Stomach smooth muscle (tissue), 2 donors: ENCODE results near the gene SRGAP3.

ENCODE experiments used
- H3K27ac ChIP-seq: one replicate; pipeline ENCODE4 v1.7.0; 2013; ENCODE audit warnings: mild to moderate bottlenecking, low read length, inconsistent platforms
- H3K27me3 ChIP-seq, 2 donors: one replicate each; pipeline ENCODE4 v1.7.0; 2013; ENCODE audit warnings: low read length in 2 of 2; ENCODE audit not compliant: insufficient read depth in 2 of 2, control insufficient read depth in 1 of 2
- H3K36me3 ChIP-seq, 2 donors: one replicate each; pipeline ENCODE4 v1.7.0; 2013; ENCODE audit warnings: low read length in 2 of 2; ENCODE audit not compliant: control insufficient read depth in 2 of 2, insufficient read depth in 2 of 2
- H3K4me1 ChIP-seq: one replicate; pipeline ENCODE4 v1.7.0; 2013; ENCODE audit warnings: low read length; ENCODE audit not compliant: control insufficient read depth, insufficient read depth
- H3K4me3 ChIP-seq, 2 donors: one replicate each; pipeline ENCODE4 v1.7.0; 2013; ENCODE audit warnings: low read length in 2 of 2
- H3K9ac ChIP-seq, 2 donors: one replicate each; pipeline ENCODE4 v1.7.0; 2013; ENCODE audit warnings: low read length in 2 of 2, mild to moderate bottlenecking in 1 of 2
- H3K9me3 ChIP-seq, 2 donors: one replicate each; pipeline ENCODE4 v1.7.0; 2013; ENCODE audit warnings: low read length in 2 of 2; ENCODE audit not compliant: control insufficient read depth in 2 of 2
- donor health status: healthy.
- donor health status: Pancreatic carcinoma.

Gene SRGAP3

DNA sequence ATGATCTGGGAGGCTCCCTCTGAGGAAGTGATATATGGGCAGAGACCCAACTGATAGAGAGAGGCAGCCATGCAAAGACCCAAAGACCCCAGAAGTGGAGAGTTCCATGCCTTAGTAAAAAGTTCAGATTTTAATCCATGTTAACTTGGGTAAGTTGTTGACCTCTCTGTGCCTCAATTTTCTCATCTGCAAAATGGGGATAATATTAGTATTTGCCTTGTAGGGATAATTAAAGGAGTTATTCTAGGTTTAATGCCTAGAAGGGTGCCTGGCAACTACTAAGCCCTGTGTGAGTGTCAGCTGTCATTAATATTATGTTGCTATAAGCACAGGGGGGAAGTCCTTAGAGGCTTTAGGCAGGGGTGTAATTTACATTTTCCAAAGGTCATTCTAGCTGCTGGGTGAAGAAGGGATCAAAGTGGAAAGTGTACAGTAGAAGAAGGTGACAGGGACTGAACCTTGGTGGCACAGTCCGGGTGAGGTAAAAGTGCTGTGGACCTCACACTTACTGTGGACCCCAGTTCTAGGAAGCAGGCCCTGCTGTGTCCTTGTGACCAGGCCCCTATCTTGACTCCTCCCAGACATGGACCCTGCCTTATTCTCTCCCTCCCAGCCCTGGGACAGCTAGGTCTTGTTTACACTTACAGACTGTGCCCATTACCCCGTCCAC lies 283.2 kb downstream of the SRGAP3 start:
- no peak overlapping the region for H3K4me3 ChIP-seq
- peaks cover 0 to 3% of the 10 kb centered on the region in 2 donors for H3K27me3 ChIP-seq
- H3K4me1 ChIP-seq = peaks cover 9% of the 10 kb centered on the region
- no peak overlapping the region for H3K27ac ChIP-seq
- H3K9me3 ChIP-seq = no peaks in the 10 kb centered on the region
- no peaks in the 10 kb centered on the region for H3K36me3 ChIP-seq
- H3K9ac ChIP-seq = no peak overlapping the region

GRCh38 chr3:8964436-8965370 lies 284.7 kb downstream of the SRGAP3 start:
- Histone ChIP-seq H3K4me1 (peaks cover 9% of the 10 kb centered on the region), H3K27ac (no peak overlapping the region), H3K9ac (no peak overlapping the region), H3K4me3 (no peak overlapping the region), H3K9me3 (no peaks in the 10 kb centered on the region), H3K27me3 (no peaks in the 10 kb centered on the region), H3K36me3 (no peaks in the 10 kb centered on the region)

DNA sequence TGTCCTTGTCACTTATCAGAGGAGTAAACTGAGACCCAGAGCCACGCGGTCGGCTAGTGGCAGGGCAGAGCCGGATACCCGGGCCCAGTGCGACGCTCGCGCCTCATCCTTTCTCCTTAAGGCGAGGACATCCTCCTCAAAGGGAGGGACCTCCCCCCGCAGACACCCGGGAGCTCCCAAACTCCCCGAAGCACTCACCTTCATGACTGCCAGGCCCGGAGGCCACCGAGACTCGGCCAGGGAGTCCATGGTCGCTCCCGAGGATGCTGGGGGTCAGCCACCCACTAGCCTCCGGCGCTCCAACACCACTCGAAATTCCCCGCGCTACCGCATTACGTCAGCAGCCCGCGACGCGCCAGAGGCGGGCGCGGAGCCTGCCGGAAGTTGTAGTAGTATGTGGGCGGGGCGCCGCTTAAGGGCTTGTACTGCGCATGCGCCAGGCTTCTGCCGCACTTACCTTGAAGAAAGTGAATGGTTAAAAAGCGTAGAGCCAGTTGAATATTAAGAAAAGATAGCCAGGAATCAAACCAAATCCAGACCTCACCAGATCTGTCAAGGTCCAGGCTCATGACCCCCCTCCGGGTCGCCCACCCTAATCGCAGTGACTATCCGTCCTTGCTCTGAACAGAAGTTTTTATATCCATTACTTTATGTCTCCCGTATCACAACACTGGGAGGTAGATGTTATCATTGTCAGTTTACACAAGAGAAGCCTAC lies 286.2 kb downstream of the SRGAP3 start, which contains the start of gene RAD18:
Gene RAD18 (minus strand): TSS at position 336 of the 717 bp plus-strand sequence. CDS start 87 bp downstream, at position 249.
- peak within 1 kb of the TSS; percentile 95 to 96 for H3K4me3 ChIP-seq
- no peaks in the 10 kb centered on the region for H3K9me3 ChIP-seq
- peak within 1 kb of the TSS; percentile 85 to 96 for H3K9ac ChIP-seq
- H3K27me3 ChIP-seq = no peaks in the 10 kb centered on the region
- peaks cover 9% of the 10 kb centered on the region for H3K4me1 ChIP-seq
- peak within 1 kb of the TSS; percentile 70 for H3K27ac ChIP-seq
- no peaks in the 10 kb centered on the region for H3K36me3 ChIP-seq

DNA sequence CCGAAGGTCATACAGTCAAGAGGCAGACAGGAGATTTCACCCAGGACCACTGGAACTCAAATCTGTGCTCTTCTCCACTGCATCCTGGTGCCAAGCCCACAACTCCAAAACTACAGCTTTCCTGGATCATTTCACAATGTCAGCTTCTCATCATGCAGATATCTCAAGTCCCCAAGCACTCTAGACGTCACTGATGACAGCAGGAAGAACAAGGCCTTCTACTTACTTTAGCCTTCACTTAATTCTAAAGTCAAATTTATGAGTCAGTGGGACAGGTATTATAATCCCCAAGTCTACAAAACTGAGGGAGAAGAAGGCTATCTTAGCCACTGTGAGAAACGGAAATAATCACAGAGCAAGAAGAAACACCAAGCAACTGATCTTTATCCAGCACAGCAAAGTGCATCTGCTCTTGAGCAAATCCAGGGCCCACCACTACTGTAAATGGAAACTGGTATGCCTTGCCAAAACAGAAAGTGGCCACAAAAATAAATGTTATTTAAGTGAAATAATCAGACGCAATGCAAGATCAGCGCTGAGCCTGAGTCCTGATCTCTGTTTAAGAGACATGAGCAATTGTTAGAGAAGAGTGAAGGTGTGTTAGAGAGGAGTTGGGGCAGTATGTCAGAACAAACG lies 287.1 kb downstream of the SRGAP3 start:
- Histone ChIP-seq H3K4me3 (peak overlapping the region; percentile 95 to 96), H3K27ac (peak overlapping the region; percentile 70), H3K36me3 (no peaks in the 10 kb centered on the region), H3K9ac (peak overlapping the region; percentile 85 to 96), H3K4me1 (peaks cover 9% of the 10 kb centered on the region), H3K9me3 (no peaks in the 10 kb centered on the region), H3K27me3 (no peaks in the 10 kb centered on the region)

DNA sequence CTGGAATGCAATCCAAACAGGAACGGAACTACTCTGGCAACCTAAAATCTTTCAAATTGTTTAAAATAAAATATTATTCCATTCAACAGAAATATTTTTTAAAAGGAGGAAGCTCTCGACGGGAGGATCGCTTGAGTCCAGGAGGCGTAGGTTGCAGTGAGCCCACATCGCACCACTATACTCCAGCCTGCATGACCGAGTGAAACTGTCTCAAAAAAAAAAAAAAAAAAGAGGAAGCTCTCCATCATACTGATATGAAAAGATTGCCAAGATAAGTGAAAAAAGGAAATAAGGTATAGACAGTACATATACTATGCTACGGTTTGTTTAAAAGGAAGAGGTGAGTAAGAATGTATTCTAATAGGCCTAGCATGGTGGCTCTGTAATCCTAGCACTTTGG lies 289.8 kb downstream of the SRGAP3 start:
- Histone ChIP-seq H3K9ac (no peak overlapping the region), H3K9me3 (no peaks in the 10 kb centered on the region), H3K36me3 (no peaks in the 10 kb centered on the region), H3K4me1 (peaks cover 9% of the 10 kb centered on the region), H3K4me3 (no peak overlapping the region), H3K27me3 (no peaks in the 10 kb centered on the region), H3K27ac (no peak overlapping the region)

GRCh38 chr3:8954938-8955763 lies 294.3 kb downstream of the SRGAP3 start:
- Histone ChIP-seq H3K36me3 (no peaks in the 10 kb centered on the region), H3K27me3 (no peaks in the 10 kb centered on the region), H3K27ac (no peak overlapping the region), H3K9me3 (no peaks in the 10 kb centered on the region), H3K4me3 (no peak overlapping the region), H3K4me1 (no peaks in the 10 kb centered on the region), H3K9ac (no peak overlapping the region)

- H3K36me3 ChIP-seq = no peaks in the 10 kb centered on the region
- no peak overlapping the region for H3K27ac ChIP-seq
- H3K4me1 ChIP-seq = no peaks in the 10 kb centered on the region
- no peak overlapping the region for H3K4me3 ChIP-seq
- no peaks in the 10 kb centered on the region for H3K27me3 ChIP-seq
- H3K9me3 ChIP-seq = no peaks in the 10 kb centered on the region
- H3K9ac ChIP-seq = no peak overlapping the region
Measured at GRCh38 chr3:8953313-8953712, 296.1 kb downstream of the SRGAP3 start.

DNA sequence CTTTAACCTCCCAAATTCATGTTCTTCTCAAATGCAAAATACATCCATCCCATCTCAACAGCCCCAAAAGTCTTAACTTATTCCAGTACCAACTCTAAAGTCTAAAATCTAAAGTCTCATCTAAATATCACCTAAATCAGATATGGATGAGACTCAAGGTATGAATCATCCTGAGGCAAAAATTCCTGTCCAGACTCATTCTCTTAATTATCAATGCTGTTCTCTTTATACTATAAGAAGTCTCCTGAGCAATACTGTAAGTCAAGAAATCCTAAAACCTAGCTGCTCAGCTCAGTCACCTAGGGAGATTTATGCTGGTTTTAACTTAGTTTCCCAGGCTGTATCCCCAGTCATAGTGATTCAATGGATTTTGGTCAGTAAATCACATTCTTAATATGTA lies 297.3 kb downstream of the SRGAP3 start:
- Histone ChIP-seq H3K27me3 (no peaks in the 10 kb centered on the region), H3K9ac (no peak overlapping the region), H3K4me3 (no peak overlapping the region), H3K9me3 (no peaks in the 10 kb centered on the region), H3K4me1 (no peaks in the 10 kb centered on the region), H3K36me3 (no peaks in the 10 kb centered on the region), H3K27ac (no peak overlapping the region)

DNA sequence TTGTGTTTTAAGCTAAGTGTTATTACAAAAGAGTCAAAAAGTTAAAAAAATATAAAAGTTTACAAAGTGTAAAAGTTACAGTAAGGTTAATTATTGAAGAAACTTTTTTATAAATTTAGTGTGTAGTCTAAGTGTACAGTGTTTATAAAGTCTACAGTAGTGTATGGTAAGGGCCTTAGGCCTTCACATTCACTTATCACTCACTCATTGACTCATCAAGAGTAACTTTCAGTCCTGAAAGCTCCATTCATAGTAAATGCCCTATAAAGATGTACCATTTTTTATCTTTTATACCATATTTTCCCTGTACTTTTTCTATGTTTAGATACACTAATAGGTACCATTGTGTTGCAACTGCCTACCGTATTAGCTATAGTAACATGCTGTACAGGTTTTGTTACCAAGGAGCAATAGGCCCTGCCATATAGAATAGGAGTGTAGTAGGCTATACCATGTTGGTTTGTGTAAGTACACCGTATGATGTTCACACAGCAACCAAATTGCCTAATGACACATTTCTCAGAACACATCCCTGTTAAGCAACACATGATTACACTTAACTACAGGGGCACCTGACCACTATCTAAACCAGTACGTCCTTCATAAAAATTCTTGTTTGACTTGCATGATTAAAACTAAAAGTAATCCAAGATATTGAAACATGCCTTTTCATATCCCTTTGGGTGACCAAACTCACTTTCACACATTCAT lies 303.4 kb downstream of the SRGAP3 start:
- H3K27me3 ChIP-seq = no peaks in the 10 kb centered on the region
- H3K4me3 ChIP-seq = no peak overlapping the region
- H3K9me3 ChIP-seq = no peaks in the 10 kb centered on the region
- H3K27ac ChIP-seq = no peak overlapping the region
- no peak overlapping the region for H3K9ac ChIP-seq
- no peaks in the 10 kb centered on the region for H3K4me1 ChIP-seq
- H3K36me3 ChIP-seq = peaks cover 5 to 10% of the 10 kb centered on the region in 2 donors
